Tibial artery (tissue), 4 donors: Measurements from ENCODE around the gene CDC23.

Experiments
- DNase-seq, 2 donors: peaks; one replicate each; pipeline ENCODE4 v3.0.0-alpha.2; 2019
- H3K27ac ChIP-seq, 2 donors: fragments of 200-600 bp; sonication (generic) in 1 of 2; 1 replicate in 1 of 2; 2 replicates in 1 of 2; pipeline ENCODE4 v1.5.1; 2018 to 2019; ENCODE audit warnings: mild to moderate bottlenecking in 1 of 2
- H3K27me3 ChIP-seq, 2 donors: fragments of 200-600 bp; sonication (generic) in 1 of 2; one replicate each; pipeline versions ENCODE4 v1.5.1 to v1.6.0; 2016 to 2019
- H3K36me3 ChIP-seq, 3 donors: fragments of 200-600 bp; sonication (generic) in 2 of 3; one replicate each; pipeline ENCODE4 v1.5.1; 2016 to 2019; ENCODE audit warnings: mild to moderate bottlenecking in 2 of 3
- H3K4me1 ChIP-seq, 4 donors: fragments of 200-600 bp; sonication (generic) in 2 of 4; 1 replicate in 3 of 4; 2 replicates in 1 of 4; pipeline ENCODE4 v1.5.1; 2016 to 2019
- H3K4me3 ChIP-seq, 2 donors: fragments of 200-600 bp; sonication (generic) in 1 of 2; 1 replicate in 1 of 2; 2 replicates in 1 of 2; pipeline ENCODE4 v1.5.1; 2018 to 2019; ENCODE audit warnings: mild to moderate bottlenecking in 2 of 2
- H3K9me3 ChIP-seq, 3 donors: fragments of 200-600 bp; sonication (generic) in 1 of 3; one replicate each; pipeline ENCODE4 v1.5.1; 2016 to 2019
- CTCF ChIP-seq, 2 experiments: fragments of 200-600 bp in 1 of 2; fragments of 450-650 bp in 1 of 2; IDR thresholded peaks; one replicate each; pipeline ENCODE4 v1.5.1; 2017 to 2019; ENCODE audit warnings: antibody characterized with exemption in 2 of 2, mild to moderate bottlenecking in 1 of 2, moderate library complexity in 1 of 2
- intact Hi-C: fragments of 100-400 bp; cut with DNase I; formaldehyde crosslinking; loops from one replicate; pipeline ENCODE4 v1.15.0; 2023; ENCODE audit warnings: low total_unique reads

The CDC23 gene

GRCh38 chr5:138240650-138241385 lies 27.7 kb upstream of the CDC23 start:
- Histone ChIP-seq H3K27ac (no peak overlapping the region), H3K4me3 (no peak overlapping the region), H3K9me3 (no peaks in the 10 kb centered on the region), H3K4me1 (peaks cover 0 to 12% (median 10%) of the 10 kb centered on the region in 4 donors), H3K27me3 (no peaks in the 10 kb centered on the region), H3K36me3 (no peaks in the 10 kb centered on the region)
- no peak for TF ChIP-seq CTCF (IDR thresholded peaks at IDR 0.05)
- intact Hi-C loops = no loop called here
- DNase-seq = no peak

GRCh38 chr5:138238034-138238433 lies 24.9 kb upstream of the CDC23 start:
- Histone ChIP-seq H3K4me3 (no peak overlapping the region), H3K4me1 (peaks cover 0 to 12% (median 10%) of the 10 kb centered on the region in 4 donors), H3K9me3 (no peaks in the 10 kb centered on the region), H3K36me3 (no peaks in the 10 kb centered on the region), H3K27ac (no peak overlapping the region), H3K27me3 (no peaks in the 10 kb centered on the region)
- intact Hi-C loops = no loop called here
- no peak for DNase-seq
- no peak for TF ChIP-seq CTCF (IDR thresholded peaks at IDR 0.05)

GRCh38 chr5:138234651-138235050 lies 21.5 kb upstream of the CDC23 start:
- Histone ChIP-seq H3K4me1 (peaks cover 0 to 10% (median 7%) of the 10 kb centered on the region in 4 donors), H3K9me3 (no peaks in the 10 kb centered on the region), H3K4me3 (no peak overlapping the region), H3K27ac (no peak overlapping the region), H3K27me3 (no peaks in the 10 kb centered on the region), H3K36me3 (no peaks in the 10 kb centered on the region)
- intact Hi-C loops = no loop called here
- DNase-seq = no peak
- TF ChIP-seq CTCF (IDR thresholded peaks at IDR 0.05) = no peak

GRCh38 chr5:138233280-138233679 lies 20.2 kb upstream of the CDC23 start:
- Histone ChIP-seq H3K9me3 (no peaks in the 10 kb centered on the region), H3K36me3 (no peaks in the 10 kb centered on the region), H3K27me3 (no peaks in the 10 kb centered on the region), H3K4me1 (peaks cover 0 to 10% (median 7%) of the 10 kb centered on the region in 4 donors), H3K27ac (no peak overlapping the region), H3K4me3 (no peak overlapping the region)
- no peak for TF ChIP-seq CTCF (IDR thresholded peaks at IDR 0.05)
- no peak for DNase-seq
- intact Hi-C loops = no loop called here

GRCh38 chr5:138230981-138231589 lies 18.0 kb upstream of the CDC23 start:
- Histone ChIP-seq H3K9me3 (peaks cover 0 to 10% (median 0%) of the 10 kb centered on the region in 3 donors), H3K36me3 (no peaks in the 10 kb centered on the region), H3K27ac (no peak overlapping the region), H3K4me1 (peaks cover 0 to 10% (median 7%) of the 10 kb centered on the region in 4 donors), H3K27me3 (no peaks in the 10 kb centered on the region), H3K4me3 (no peak overlapping the region)
- TF ChIP-seq CTCF (IDR thresholded peaks at IDR 0.05) = no peak
- DNase-seq = no peak
- intact Hi-C loops = no loop called here
